AG09309 (cell line): ENCODE measurements around the gene PLCB4.

ENCODE experiments used
- DNase-seq: peaks from one replicate; pipeline ENCODE4 v3.0.0-alpha.2; 2010; ENCODE audit warnings: low read depth
- H3K4me3 ChIP-seq: 2 replicates; pipeline ENCODE4 v1.5.1; 2011; ENCODE audit warnings: mild to moderate bottlenecking, low read depth, low read length, moderate library complexity; ENCODE audit not compliant: control insufficient read depth
- CTCF ChIP-seq: IDR thresholded peaks from 2 replicates; pipeline ENCODE4 v1.5.1; 2011; ENCODE audit warnings: mild to moderate bottlenecking, low read depth, low read length, inconsistent platforms; ENCODE audit not compliant: insufficient read depth, control insufficient read depth; ENCODE audit errors: missing control alignments

PLCB4 gene

GRCh38 chr20:9243986-9244385 lies 175.1 kb downstream of the PLCB4 start:
- no peak overlapping the region for H3K4me3 ChIP-seq
- no peak for TF ChIP-seq CTCF
- no peak for DNase-seq

GRCh38 chr20:9244811-9245210 lies 175.9 kb downstream of the PLCB4 start:
- TF ChIP-seq CTCF = no peak
- no peak for DNase-seq
- H3K4me3 ChIP-seq = no peak overlapping the region

GRCh38 chr20:9246731-9247130 lies 177.8 kb downstream of the PLCB4 start:
- DNase-seq = no peak
- no peak overlapping the region for H3K4me3 ChIP-seq
- no peak for TF ChIP-seq CTCF

GRCh38 chr20:9250511-9250910 lies 181.6 kb downstream of the PLCB4 start:
- no peak for TF ChIP-seq CTCF
- H3K4me3 ChIP-seq = no peak overlapping the region
- DNase-seq = no peak

GRCh38 chr20:9253006-9253539 lies 184.2 kb downstream of the PLCB4 start:
- TF ChIP-seq CTCF = no peak
- H3K4me3 ChIP-seq = no peak overlapping the region
- no peak for DNase-seq

- no peak overlapping the region for H3K4me3 ChIP-seq
- DNase-seq = no peak
- no peak for TF ChIP-seq CTCF
Observed at GRCh38 chr20:9255171-9255570, 186.3 kb downstream of the PLCB4 start.

- no peak overlapping the region for H3K4me3 ChIP-seq
- no peak for DNase-seq
- TF ChIP-seq CTCF = no peak
Observed at GRCh38 chr20:9256393-9256792, 187.5 kb downstream of the PLCB4 start.
